Measurements from ENCODE around the gene EXOC2.

The EXOC2 gene

GRCh38 chr6:467671-468082 is 225.3 kb downstream of the EXOC2 start:
- DNase-seq (ENCODE audit: low spot score) = no peak

GRCh38 chr6:467111-467510 is 225.8 kb downstream of the EXOC2 start:
- DNase-seq (ENCODE audit: low spot score) = no peak

- no peak for DNase-seq (ENCODE audit: low spot score)
Observed at GRCh38 chr6:466564-466963, 226.4 kb downstream of the EXOC2 start.

- DNase-seq (ENCODE audit: low spot score) = no peak
Observed at GRCh38 chr6:465531-466348, 227.2 kb downstream of the EXOC2 start.

- no peak for DNase-seq (ENCODE audit: low spot score)
Observed at GRCh38 chr6:456887-457286, 236.1 kb downstream of the EXOC2 start.

DNA sequence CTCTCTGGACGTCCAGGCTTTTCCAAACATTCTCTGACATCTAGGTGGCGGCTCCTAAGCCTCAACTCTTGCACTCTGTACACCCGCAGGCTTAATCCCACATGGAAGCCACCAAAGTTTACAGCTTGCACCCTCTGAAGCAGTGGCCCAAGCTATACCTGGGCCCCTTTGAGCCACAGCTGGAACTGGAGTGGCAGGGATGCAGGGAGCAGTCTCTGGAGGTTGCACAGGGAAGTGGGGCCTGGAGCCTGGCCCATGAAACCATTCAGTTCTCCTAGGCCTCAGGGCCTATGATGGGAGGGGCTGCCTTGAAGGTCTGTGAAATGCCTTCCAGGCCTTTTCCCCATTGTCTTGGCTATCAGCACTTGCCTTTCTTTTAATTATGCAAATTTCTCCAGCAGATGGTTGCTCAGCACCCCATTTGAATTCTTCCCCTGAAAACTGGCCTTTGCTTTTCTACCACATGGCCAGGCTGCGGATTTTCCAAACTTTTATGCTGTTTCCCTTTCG is 236.5 kb downstream of the EXOC2 start:
- DNase-seq (ENCODE audit: low spot score) = no peak

- no peak for DNase-seq (ENCODE audit: low spot score)
Observed at GRCh38 chr6:455835-456234, 237.1 kb downstream of the EXOC2 start.

- DNase-seq (ENCODE audit: low spot score) = peak; percentile 29
Observed at GRCh38 chr6:455006-455585, 237.8 kb downstream of the EXOC2 start.

DNA sequence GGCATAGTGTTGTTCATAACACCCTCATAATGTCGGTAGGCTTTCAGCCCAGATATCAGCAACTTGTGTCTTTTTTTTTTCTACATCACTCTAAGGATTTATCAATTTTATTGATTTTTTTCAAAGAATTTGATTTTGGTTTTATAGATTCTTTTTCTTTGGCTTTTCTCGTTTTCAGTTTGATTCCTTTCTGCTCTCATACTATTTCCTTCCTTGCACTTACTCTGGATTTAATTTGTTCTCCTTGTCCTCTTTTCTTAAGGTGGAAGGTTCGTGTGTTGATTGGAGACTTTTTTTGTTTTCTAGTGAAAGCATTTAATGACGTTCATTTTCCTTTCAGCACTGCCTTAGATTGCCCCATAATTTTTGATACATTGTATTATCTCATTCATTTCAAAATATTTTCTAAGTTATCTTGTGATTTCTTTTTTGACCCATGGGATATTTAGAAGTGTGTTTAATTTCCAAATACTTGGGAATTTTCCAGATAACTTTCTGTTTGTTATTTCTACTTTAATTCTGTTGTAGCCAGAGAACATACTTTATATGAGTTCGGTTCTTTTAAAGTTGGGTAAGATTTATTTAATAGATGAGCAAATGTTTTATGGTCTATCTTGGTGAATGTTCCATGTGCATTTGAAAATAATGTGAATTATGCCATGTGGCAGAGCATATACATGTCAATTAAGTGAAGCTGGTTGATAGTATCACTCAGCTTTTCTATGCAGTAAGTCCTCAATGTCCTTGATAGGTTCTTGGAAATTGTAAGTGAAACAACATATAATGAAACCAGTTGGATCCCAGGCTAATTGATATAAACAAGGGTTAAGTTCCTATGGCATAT is 238.6 kb downstream of the EXOC2 start:
- no peak for DNase-seq (ENCODE audit: low spot score)

DNA sequence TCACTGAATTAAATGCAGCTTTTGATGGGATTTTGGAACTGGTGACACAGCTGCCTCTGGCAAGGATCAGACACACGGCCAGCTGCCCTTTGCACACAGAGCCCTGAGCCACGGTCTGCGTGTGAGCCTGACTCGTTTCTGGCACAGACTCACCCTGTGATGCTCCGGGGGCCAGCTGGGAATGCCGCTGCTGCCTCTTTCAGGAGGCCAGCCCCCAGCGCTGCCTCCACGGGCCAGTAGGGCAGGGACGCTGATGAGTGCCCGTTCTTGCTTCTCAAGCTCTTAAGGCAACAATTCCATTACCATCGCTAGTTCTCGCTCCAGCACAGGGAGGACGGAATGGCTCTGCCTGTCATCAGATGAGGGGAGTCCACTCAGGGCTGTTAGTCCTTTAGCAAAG is 239.8 kb downstream of the EXOC2 start:
- DNase-seq (ENCODE audit: low spot score) = no peak

DNA sequence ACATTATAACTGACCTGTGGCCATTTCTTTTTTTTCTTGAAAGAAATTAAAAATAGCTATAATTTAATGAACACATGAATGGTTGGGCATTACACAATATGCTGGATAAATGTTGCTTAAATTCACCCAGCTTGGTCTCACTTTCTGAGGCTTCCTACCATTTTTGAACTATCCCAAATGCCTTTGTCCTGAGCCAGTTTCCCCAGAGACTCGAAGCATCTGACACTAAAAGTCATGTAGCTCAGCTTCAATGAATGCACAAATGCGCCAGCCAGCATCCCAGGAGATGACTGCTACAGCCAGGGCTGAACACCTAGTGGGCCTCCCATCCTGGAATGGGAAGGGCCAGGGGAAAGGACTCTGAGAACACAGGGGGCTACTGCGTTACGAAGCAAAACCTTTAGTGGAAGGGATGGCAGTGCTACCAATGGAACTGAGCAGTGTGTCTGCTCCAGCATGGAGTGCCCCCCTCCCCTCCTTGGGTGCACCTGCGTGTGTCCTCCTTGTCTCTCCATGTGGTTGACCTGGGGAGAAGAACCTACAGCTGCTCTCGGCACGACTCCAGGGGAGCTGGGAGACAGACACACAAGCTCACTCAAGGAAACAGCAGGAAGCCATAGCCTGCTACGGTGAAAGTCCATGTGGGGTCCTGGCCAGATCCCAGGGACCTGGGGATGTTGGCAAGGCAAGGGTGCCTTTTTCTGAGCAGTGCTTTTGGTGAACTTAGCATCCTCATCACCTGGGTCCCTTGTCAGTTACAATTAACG is 240.5 kb downstream of the EXOC2 start:
- DNase-seq (ENCODE audit: low spot score) = no peak

DNA sequence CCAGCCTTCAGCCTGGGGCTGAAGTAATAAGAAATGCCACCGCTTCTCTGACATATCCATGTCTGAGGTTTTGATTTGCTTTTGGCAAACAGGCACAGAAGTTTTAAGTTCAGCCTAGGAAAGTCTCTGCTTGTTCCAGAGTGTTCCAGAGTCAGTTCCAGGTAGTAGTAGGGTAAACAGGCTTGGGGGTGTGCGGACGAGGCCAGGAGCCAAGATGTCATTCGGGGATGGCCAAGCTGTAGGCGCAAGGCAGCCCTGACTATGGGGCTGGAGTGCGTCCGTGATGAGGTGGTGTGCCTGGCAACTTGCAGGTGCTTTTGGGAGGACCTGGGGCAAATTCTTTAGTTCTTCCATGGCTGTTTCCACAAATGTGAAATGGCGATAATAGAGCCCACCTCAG is 241.1 kb downstream of the EXOC2 start:
- DNase-seq (ENCODE audit: low spot score) = no peak

GRCh38 chr6:451336-451735 is 241.6 kb downstream of the EXOC2 start:
- DNase-seq (ENCODE audit: low spot score) = no peak

- no peak for DNase-seq (ENCODE audit: low spot score)
Observed at GRCh38 chr6:449486-450419, 243.2 kb downstream of the EXOC2 start.

GRCh38 chr6:449057-449430 is 243.9 kb downstream of the EXOC2 start:
- no peak for DNase-seq (ENCODE audit: low spot score)

GRCh38 chr6:448296-449056 is 244.5 kb downstream of the EXOC2 start:
- no peak for DNase-seq (ENCODE audit: low spot score)

- DNase-seq (ENCODE audit: low spot score) = peak; percentile 23
Observed at GRCh38 chr6:447381-448165, 245.4 kb downstream of the EXOC2 start.

DNA sequence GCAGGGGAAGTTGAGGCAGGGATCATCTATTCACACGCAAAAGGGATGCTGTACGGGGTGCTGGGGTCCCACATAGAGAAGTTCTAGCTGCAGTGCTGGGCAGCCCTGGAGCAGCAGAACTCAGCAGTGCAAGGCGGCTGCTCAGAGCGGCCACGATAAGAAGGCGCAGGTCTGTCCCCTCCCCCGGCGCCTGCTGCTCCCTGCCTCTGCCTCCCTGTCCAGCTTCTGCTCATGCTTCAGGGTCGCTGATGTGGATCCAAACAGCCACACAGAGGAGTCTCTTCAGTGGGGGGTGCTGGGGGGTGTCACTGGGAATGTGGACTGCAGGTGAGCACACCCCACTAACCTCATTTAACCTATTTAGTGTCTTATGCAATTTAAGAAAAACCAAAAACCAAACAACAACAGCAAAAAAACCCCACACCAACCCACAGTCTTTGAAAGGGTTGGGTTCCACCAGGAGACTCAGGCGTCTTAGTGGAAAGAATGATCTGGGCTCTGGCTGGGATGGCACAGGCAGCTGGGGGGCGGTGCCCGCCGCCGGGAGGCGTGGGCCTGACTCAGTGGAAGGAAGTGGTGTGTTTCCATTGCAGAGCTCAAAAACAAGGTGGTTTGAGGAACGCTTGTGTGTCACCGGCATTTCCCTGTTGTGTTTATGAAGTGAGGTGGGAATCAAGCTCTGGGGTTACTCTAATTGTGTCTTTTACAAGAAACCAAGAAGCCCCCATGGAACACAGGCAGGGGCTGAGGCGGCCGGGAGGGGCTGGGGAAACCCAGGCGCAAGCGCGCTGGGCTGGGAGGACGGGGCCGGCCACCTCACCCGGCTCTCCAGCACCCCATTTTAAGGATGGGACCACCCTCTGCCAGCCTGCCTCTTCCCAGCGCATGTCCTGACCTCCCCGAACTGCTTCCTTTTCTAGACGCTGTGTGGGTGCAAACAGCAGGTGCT is 246.2 kb downstream of the EXOC2 start:
- peak; percentile 89 for DNase-seq (ENCODE audit: low spot score)

Data from CD4-positive, alpha-beta T cell treated with Interleukin-2 at 100 ng/mL for 4 hours (primary cell).